22Rv1 (cell line): Measurements from ENCODE around the gene CCDC177.

Source experiments
- H3K27ac ChIP-seq: fragments of 450-650 bp; 2 replicates; pipeline ENCODE4 v1.5.1; 2017
- CTCF ChIP-seq: fragments of 450-650 bp; IDR thresholded peaks from 2 replicates; pipeline ENCODE4 v1.5.1; 2017; ENCODE audit warnings: mild to moderate bottlenecking
- ZFX ChIP-seq: fragments of 450-650 bp; IDR thresholded peaks from 2 replicates; pipeline ENCODE4 v1.6.1; 2017; ENCODE audit warnings: antibody characterized with exemption, borderline replicate concordance

Gene CCDC177

GRCh38 chr14:69573205-69573830 lies 1.4 kb downstream of the CCDC177 start:
- H3K27ac ChIP-seq, result no peak overlapping the region
- no peak for TF ChIP-seq CTCF
- no peak for TF ChIP-seq ZFX

- no peak overlapping the region for H3K27ac ChIP-seq
Observed at GRCh38 chr14:69572841-69573135, 1.9 kb downstream of the CCDC177 start.

GRCh38 chr14:69572030-69572840 lies 2.4 kb downstream of the CCDC177 start:
- H3K27ac ChIP-seq, result peak overlapping the region; percentile 77
- TF ChIP-seq ZFX, result no peak
- no peak for TF ChIP-seq CTCF

More at GRCh38 chr14:69572841-69573135, 1.9 kb downstream of the CCDC177 start:
- TF ChIP-seq CTCF (no peak), ZFX (no peak)

- H3K27ac ChIP-seq, result peak overlapping the region; percentile 77
- TF ChIP-seq CTCF (no peak), ZFX (no peak)
Observed at GRCh38 chr14:69571449-69572029, 3.1 kb downstream of the CCDC177 start.

- no peak for TF ChIP-seq ZFX
- no peak for TF ChIP-seq CTCF
- no peak overlapping the region for H3K27ac ChIP-seq
Observed at GRCh38 chr14:69570836-69571330, 3.8 kb downstream of the CCDC177 start.

- no peak overlapping the region for H3K27ac ChIP-seq
- no peak for TF ChIP-seq ZFX
- no peak for TF ChIP-seq CTCF
Observed at GRCh38 chr14:69569859-69570258, 4.8 kb downstream of the CCDC177 start.

GRCh38 chr14:69567563-69567962 lies 7.1 kb downstream of the CCDC177 start:
- no peak overlapping the region for H3K27ac ChIP-seq
- no peak for TF ChIP-seq CTCF
- TF ChIP-seq ZFX, result no peak
